GM12891 (cell line): ENCODE results near the gene DOCK4.

Source experiments
- PAX5 ChIP-seq: IDR thresholded peaks from 2 replicates; pipeline ENCODE4 v1.6.1; 2011; ENCODE audit warnings: low read length, moderate library complexity, mild to moderate bottlenecking; ENCODE audit not compliant: insufficient read depth, severe bottlenecking
- POLR2A ChIP-seq: IDR thresholded peaks from 2 replicates; pipeline ENCODE4 v1.6.1; 2011; ENCODE audit warnings: low read depth, low read length, control low read depth
- POLR2AphosphoS5 ChIP-seq: IDR thresholded peaks from 2 replicates; pipeline ENCODE4 v1.6.1; 2011; ENCODE audit warnings: low read depth, low read length, control low read depth
- SPI1 ChIP-seq: IDR thresholded peaks from 2 replicates; pipeline ENCODE4 v1.6.1; 2011; ENCODE audit warnings: low read depth, low read length, control low read depth

DNA sequence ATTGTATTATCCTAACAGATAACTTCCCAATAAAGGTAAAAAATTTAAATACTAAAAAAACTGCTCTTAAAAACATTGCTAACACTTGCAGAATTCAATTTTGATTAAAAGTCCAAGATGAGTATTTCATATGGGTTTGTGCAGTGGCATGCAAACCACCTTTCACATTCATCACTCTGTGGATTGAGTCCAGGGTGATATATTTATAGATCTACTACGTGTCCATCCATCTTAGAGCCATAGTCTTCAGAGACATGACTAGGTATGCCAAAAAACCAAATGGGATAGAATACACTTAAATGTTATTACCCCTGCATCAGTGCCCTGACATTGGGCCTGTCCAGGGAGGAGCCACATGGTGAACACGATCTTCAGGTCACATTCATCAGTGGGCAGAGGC, 96.0 kb downstream of the DOCK4 start:
- no peak for TF ChIP-seq POLR2AphosphoS5
- no peak for TF ChIP-seq POLR2A
- no peak for TF ChIP-seq SPI1
- no peak for TF ChIP-seq PAX5
